BLaER1 treated with 17β-estradiol and CSF1 and Interleukin-3, amounts not matched to agents 10 nM and 100 nM (cell line): Measurements from ENCODE around the gene RASL11B.

Source experiments
- H3K27ac ChIP-seq, 11 experiments: shearing (Covaris generic); formaldehyde crosslinking; 2 replicates each; pipeline ENCODE4 v1.8.1; 2022
- H3K27me3 ChIP-seq, 11 experiments: shearing (Covaris generic); formaldehyde crosslinking; 2 replicates each; pipeline ENCODE4 v1.8.1; 2022
- H3K36me3 ChIP-seq, 11 experiments: shearing (Covaris generic); formaldehyde crosslinking; 2 replicates each; pipeline ENCODE4 v1.8.1; 2022
- H3K4me1 ChIP-seq, 10 experiments: shearing (Covaris generic); formaldehyde crosslinking; 2 replicates each; pipeline ENCODE4 v1.8.1; 2022
- H3K4me2 ChIP-seq, 11 experiments: shearing (Covaris generic); formaldehyde crosslinking; 2 replicates each; pipeline ENCODE4 v1.8.1; 2022
- H3K4me3 ChIP-seq, 10 experiments: shearing (Covaris generic); formaldehyde crosslinking; 2 replicates each; pipeline ENCODE4 v1.8.1; 2022
- H3K9ac ChIP-seq, 11 experiments: shearing (Covaris generic); formaldehyde crosslinking; 2 replicates each; pipeline ENCODE4 v1.8.1; 2022
- H3K9me3 ChIP-seq, 11 experiments: shearing (Covaris generic); formaldehyde crosslinking; replicated peaks in 1 of 11; 2 replicates each; pipeline ENCODE4 v1.8.1; 2022
- H4K20me1 ChIP-seq, 11 experiments: shearing (Covaris generic); formaldehyde crosslinking; 2 replicates each; pipeline ENCODE4 v1.8.1; 2022
- Cebpa-rat ChIP-seq, 11 experiments: shearing (Covaris generic); IDR thresholded peaks; 2 replicates each; pipeline ENCODE4 v1.8.1; 2022

Gene RASL11B

GRCh38 chr4:52874948-52875347, 12.8 kb downstream of the RASL11B start:
- no peak overlapping the region for H3K4me3 ChIP-seq
- no peak overlapping the region for H3K4me2 ChIP-seq

GRCh38 chr4:52876069-52876468, 14.0 kb downstream of the RASL11B start:
- H3K27ac ChIP-seq, result no peak overlapping the region
- peak overlapping the region in 9 of 11 experiments; percentile 19 to 52 (median 32); a peak in 13 of 22 replicates for H3K4me2 ChIP-seq
- no peak overlapping the region for H3K9ac ChIP-seq
- H3K4me3 ChIP-seq, result no peak overlapping the region
- H3K9me3 ChIP-seq, result no peaks in the 10 kb centered on the region
- TF ChIP-seq Cebpa-rat (IDR thresholded peaks at IDR 0.05), result no peak
- peaks cover 5 to 34% (median 16%) of the 10 kb centered on the region in 11 experiments; a peak in 16 of 22 replicates for H3K36me3 ChIP-seq
- no peaks in the 10 kb centered on the region for H4K20me1 ChIP-seq
- H3K27me3 ChIP-seq, result no peaks in the 10 kb centered on the region
- peaks cover 0 to 21% (median 13%) of the 10 kb centered on the region in 10 experiments; a peak in 17 of 20 replicates for H3K4me1 ChIP-seq

More at GRCh38 chr4:52874948-52875347, 12.8 kb downstream of the RASL11B start:
- Histone ChIP-seq H3K36me3 (peaks cover 6 to 40% (median 19%) of the 10 kb centered on the region in 11 experiments; a peak in 16 of 22 replicates), H3K9ac (no peak overlapping the region), H3K4me1 (peaks cover 0 to 15% (median 8%) of the 10 kb centered on the region in 10 experiments; a peak in 13 of 20 replicates), H4K20me1 (no peaks in the 10 kb centered on the region), H3K27me3 (no peaks in the 10 kb centered on the region), H3K27ac (no peak overlapping the region), H3K9me3 (no peaks in the 10 kb centered on the region)
- TF ChIP-seq Cebpa-rat (IDR thresholded peaks at IDR 0.05), result no peak

- H3K27ac ChIP-seq, result no peak overlapping the region
- no peak for TF ChIP-seq Cebpa-rat (IDR thresholded peaks at IDR 0.05)
- peaks cover 0 to 30% (median 21%) of the 10 kb centered on the region in 10 experiments; a peak in 17 of 20 replicates for H3K4me1 ChIP-seq
- H3K4me2 ChIP-seq, result peak overlapping the region in 2 of 11 experiments; percentile 39 to 41; a peak in 1 of 22 replicates
- no peaks in the 10 kb centered on the region for H4K20me1 ChIP-seq
- peaks cover 0 to 30% (median 7%) of the 10 kb centered on the region in 11 experiments; a peak in 12 of 22 replicates for H3K36me3 ChIP-seq
- no peak overlapping the region for H3K4me3 ChIP-seq
- no peaks in the 10 kb centered on the region for H3K27me3 ChIP-seq
- peaks cover 0 to 4% (median 2%) of the 10 kb centered on the region in 11 experiments; a peak in 7 of 22 replicates for H3K9me3 ChIP-seq
- no peak overlapping the region for H3K9ac ChIP-seq
Measured at GRCh38 chr4:52877036-52877435, 14.9 kb downstream of the RASL11B start.

GRCh38 chr4:52877694-52878093, 15.6 kb downstream of the RASL11B start:
- H3K4me2 ChIP-seq, result no peak overlapping the region
- no peak overlapping the region for H3K4me3 ChIP-seq
- H3K9ac ChIP-seq, result no peak overlapping the region
- H3K4me1 ChIP-seq, result peaks cover under 1 to 31% (median 22%) of the 10 kb centered on the region in 10 experiments; a peak in 17 of 20 replicates
- H4K20me1 ChIP-seq, result no peaks in the 10 kb centered on the region
- peaks cover 0 to 31% (median 12%) of the 10 kb centered on the region in 11 experiments; a peak in 10 of 22 replicates for H3K36me3 ChIP-seq
- no peak overlapping the region for H3K27ac ChIP-seq
- H3K9me3 ChIP-seq, result peaks cover 0 to 10% (median 8%) of the 10 kb centered on the region in 11 experiments; a peak in 11 of 22 replicates
- TF ChIP-seq Cebpa-rat (IDR thresholded peaks at IDR 0.05), result no peak
- no peaks in the 10 kb centered on the region for H3K27me3 ChIP-seq

GRCh38 chr4:52879471-52879870, 17.4 kb downstream of the RASL11B start:
- Histone ChIP-seq H3K4me1 (peaks cover 14 to 49% (median 36%) of the 10 kb centered on the region in 10 experiments; a peak in 19 of 20 replicates), H3K27me3 (no peaks in the 10 kb centered on the region), H3K27ac (no peak overlapping the region), H3K4me3 (no peak overlapping the region), H3K36me3 (peaks cover 0 to 31% (median 7%) of the 10 kb centered on the region in 11 experiments; a peak in 7 of 22 replicates), H4K20me1 (no peaks in the 10 kb centered on the region), H3K9me3 (peaks cover 0 to 13% (median 9%) of the 10 kb centered on the region in 11 experiments; a peak in 11 of 22 replicates), H3K4me2 (no peak overlapping the region), H3K9ac (no peak overlapping the region)
- TF ChIP-seq Cebpa-rat (IDR thresholded peaks at IDR 0.05), result no peak

GRCh38 chr4:52880994-52881393, 18.9 kb downstream of the RASL11B start:
- Histone ChIP-seq H3K4me2 (peak overlapping the region in 8 of 11 experiments; percentile 0 to 57 (median 52); a peak in 13 of 22 replicates), H3K4me3 (no peak overlapping the region), H3K27me3 (no peaks in the 10 kb centered on the region), H3K4me1 (peaks cover 19 to 53% (median 38%) of the 10 kb centered on the region in 10 experiments; a peak in 19 of 20 replicates), H3K27ac (no peak overlapping the region), H4K20me1 (no peaks in the 10 kb centered on the region), H3K36me3 (peaks cover 0 to 40% (median 16%) of the 10 kb centered on the region in 11 experiments; a peak in 17 of 22 replicates), H3K9me3 (peaks cover 5 to 21% (median 17%) of the 10 kb centered on the region in 11 experiments), H3K9ac (no peak overlapping the region)
- TF ChIP-seq Cebpa-rat (IDR thresholded peaks at IDR 0.05), result no peak

GRCh38 chr4:52883183-52883621, 21.1 kb downstream of the RASL11B start:
- peaks cover 5 to 56% (median 26%) of the 10 kb centered on the region in 11 experiments; a peak in 21 of 22 replicates for H3K36me3 ChIP-seq
- no peak for TF ChIP-seq Cebpa-rat (IDR thresholded peaks at IDR 0.05)
- H3K27ac ChIP-seq, result no peak overlapping the region
- peak overlapping the region in 1 of 11 experiments; percentile 37; a peak in 1 of 22 replicates for H3K9ac ChIP-seq
- no peaks in the 10 kb centered on the region for H4K20me1 ChIP-seq
- peaks cover 17 to 41% (median 30%) of the 10 kb centered on the region in 10 experiments; a peak in 19 of 20 replicates for H3K4me1 ChIP-seq
- H3K9me3 ChIP-seq, result peaks cover 21 to 41% (median 36%) of the 10 kb centered on the region in 11 experiments
- peak overlapping the region in 10 of 11 experiments; percentile 0 to 44 (median 20); a peak in 13 of 22 replicates for H3K4me2 ChIP-seq
- H3K27me3 ChIP-seq, result no peaks in the 10 kb centered on the region
- H3K4me3 ChIP-seq, result no peak overlapping the region

GRCh38 chr4:52883707-52884669, 21.9 kb downstream of the RASL11B start:
- Histone ChIP-seq H3K4me1 (peaks cover 17 to 41% (median 30%) of the 10 kb centered on the region in 10 experiments; a peak in 19 of 20 replicates), H3K9ac (peak overlapping the region in 1 of 11 experiments; percentile 37; a peak in 1 of 22 replicates), H4K20me1 (no peaks in the 10 kb centered on the region), H3K27me3 (no peaks in the 10 kb centered on the region), H3K4me3 (no peak overlapping the region), H3K36me3 (peaks cover 5 to 56% (median 26%) of the 10 kb centered on the region in 11 experiments; a peak in 21 of 22 replicates), H3K27ac (0 out of 22 replicates have a peak overlapping the region, but pooled peaks of 1 of the 11 experiments have one; percentile 26), H3K9me3 (peaks cover 21 to 48% (median 37%) of the 10 kb centered on the region in 11 experiments), H3K4me2 (peak overlapping the region in 9 of 11 experiments; percentile 7 to 44 (median 19); a peak in 11 of 22 replicates)
- no peak for TF ChIP-seq Cebpa-rat (IDR thresholded peaks at IDR 0.05)
